HG03354 (cell line): ENCODE results near the gene FAM180A.
"Not testable (repeated sequence)": the region's sequence is repeated elsewhere in the genome, so short reads cannot be mapped to it uniquely, and the experiment has no call there.

ENCODE experiments used
- ATAC-seq: cut with Tn5 transposase; IDR thresholded peaks from one replicate; pipeline ENCODE4 v1.9.1; 2021; ENCODE audit warnings: mild to moderate bottlenecking; ENCODE audit not compliant: unreplicated experiment, poor library complexity, severe bottlenecking

Gene FAM180A

GRCh38 chr7:135748770-135749169 is at the start of gene FAM180A:
Gene FAM180A, minus strand, starts transcription at chr7:135748813. Its CDS starts 233 bp downstream, at chr7:135748580.
- no peak for ATAC-seq

DNA sequence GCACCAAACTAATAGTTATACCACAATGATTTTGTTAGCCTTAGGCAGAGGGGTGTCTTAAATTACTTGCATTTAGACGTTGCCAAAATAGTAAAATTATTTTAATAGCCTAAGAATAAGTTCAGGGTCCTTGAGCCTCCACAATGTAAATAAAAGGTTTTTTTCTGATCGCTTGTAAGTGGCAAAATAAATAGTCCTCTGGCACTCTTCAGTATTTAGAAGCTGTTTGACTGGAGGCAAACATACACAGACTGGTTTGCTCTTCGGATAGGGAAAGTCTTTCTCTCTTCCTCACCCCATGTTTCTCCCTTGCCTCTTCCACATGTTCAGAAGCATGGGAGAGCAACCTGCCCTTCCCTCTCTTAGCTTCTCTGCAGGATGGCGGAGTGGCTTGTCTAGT is 49.5 kb upstream of the FAM180A start:
- ATAC-seq, result no peak

DNA sequence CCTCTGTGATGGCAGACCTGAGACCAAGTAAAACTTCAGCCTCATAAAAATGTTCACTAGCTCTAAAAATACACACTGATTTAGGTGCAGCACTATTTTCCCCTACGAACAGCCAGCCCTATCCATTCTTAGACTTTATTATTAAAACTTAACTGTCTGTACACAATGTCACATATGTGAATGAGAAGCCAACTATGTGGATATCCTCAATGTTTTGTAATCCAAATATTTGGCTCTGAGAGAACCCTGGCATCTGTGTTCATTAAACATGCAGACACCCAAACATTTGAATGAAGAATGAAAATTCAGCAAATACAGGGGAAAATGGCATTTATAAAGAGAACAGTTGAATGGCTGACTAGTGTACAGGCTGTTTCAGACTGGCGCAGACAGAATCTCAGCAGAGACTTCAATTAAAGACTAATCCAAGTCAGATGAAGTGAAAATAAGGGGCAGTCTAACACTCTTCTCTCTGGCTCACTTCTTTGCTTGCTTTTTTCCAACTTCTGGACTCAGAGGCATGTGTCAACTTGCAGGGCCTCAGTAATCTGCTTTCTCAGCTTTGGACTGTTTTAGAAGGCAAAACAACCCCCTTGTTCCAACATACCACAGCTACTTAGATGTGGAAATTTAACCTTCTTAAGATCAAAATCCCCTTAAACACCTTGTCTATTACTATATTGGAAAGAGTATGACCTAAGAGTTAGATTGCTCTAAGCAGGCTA is 47.4 kb upstream of the FAM180A start:
- no peak for ATAC-seq

GRCh38 chr7:135793841-135794240 is 45.2 kb upstream of the FAM180A start:
- no peak for ATAC-seq

- ATAC-seq, result no peak
These were observed 44.3 kb upstream of the FAM180A start for GRCh38 chr7:135792866-135793265.

- no peak for ATAC-seq
These were observed 43.7 kb upstream of the FAM180A start for GRCh38 chr7:135792363-135792668.

DNA sequence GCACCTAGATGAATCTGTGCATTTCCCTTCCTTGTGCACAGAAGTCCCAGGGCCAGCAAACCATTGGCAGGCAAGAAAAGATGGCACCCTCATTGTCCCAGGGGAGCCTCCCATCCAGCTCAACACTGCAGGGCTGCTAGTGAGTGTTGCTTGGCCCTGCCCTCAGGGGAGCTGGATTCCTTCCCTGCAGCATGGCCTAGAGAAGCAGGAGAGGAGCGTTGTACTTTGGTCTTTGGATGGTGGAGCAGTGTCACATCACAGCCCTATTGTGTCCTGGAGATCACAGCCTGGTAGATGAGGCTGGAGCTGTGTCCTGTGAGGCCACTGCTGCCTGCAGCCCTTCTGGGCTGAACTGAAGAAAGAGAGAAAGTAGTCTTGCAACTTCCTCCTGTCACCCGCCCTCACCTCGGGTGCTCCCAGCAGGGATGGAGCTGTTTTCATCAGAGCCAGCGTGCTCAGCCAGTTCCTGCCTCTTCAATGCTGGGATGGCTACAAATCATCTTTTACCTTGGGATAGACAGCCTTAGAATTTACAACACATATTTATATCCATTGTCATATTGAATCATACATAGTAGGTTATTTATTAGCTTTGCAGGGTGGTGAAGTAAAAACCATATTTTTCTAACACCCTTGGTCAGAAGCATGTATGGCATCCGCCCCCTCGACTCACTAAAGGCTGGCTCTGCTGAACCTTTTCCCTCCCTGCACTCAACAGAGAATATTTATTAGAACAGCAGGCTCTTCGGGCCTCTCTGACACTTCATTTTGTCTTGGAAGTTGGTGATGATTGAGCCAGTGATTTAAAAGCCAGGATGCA is 43.1 kb upstream of the FAM180A start:
- ATAC-seq, result no peak

GRCh38 chr7:135790371-135790977 is 41.9 kb upstream of the FAM180A start:
- ATAC-seq, result no peak

GRCh38 chr7:135789956-135790355 is 41.3 kb upstream of the FAM180A start:
- no peak for ATAC-seq

- no peak for ATAC-seq
These were observed 40.8 kb upstream of the FAM180A start for GRCh38 chr7:135789431-135789830.

GRCh38 chr7:135786911-135787310 is 38.3 kb upstream of the FAM180A start:
- no peak for ATAC-seq

DNA sequence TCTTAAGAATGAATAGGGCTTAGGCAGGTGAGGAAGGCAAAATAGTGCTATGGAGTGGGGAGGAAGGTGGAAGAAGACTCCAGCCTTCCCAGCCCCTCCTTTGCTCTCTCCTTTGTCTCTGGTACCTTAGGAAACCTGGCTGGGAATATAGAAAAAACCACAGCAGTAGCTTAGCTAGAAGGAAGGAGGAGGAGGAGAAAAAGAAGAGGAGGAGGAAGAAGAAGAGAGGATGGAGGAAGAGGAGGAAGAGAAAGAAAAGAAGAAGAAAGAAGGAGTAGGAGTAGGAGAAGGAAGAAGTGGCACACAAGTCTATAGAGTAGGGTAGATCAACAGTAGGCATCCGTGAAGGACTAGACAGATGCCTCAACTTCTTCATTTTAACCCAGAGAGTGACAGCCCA is 36.5 kb upstream of the FAM180A start:
- no peak for ATAC-seq

DNA sequence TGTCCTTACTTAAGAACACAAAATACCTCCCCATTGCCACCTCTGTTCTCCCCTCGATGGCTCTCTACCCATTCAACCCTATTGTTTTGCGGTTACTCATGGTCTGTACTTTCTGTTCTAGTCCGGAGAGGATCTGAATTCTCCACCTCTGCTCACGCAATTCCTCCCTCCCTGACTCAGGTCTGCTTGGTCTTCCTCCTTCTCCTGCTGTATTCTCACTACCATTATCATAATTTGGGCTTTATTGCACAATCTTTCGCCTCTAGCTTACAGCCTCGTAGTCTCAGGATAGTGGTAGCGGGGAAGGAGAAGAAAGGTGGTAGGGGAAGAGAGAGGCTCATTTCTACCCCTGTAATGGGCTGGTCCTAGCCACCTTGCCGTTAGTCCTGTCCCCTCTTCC is 35.4 kb upstream of the FAM180A start:
- no peak for ATAC-seq

GRCh38 chr7:135782801-135783200 is 34.2 kb upstream of the FAM180A start:
- ATAC-seq, result no peak

DNA sequence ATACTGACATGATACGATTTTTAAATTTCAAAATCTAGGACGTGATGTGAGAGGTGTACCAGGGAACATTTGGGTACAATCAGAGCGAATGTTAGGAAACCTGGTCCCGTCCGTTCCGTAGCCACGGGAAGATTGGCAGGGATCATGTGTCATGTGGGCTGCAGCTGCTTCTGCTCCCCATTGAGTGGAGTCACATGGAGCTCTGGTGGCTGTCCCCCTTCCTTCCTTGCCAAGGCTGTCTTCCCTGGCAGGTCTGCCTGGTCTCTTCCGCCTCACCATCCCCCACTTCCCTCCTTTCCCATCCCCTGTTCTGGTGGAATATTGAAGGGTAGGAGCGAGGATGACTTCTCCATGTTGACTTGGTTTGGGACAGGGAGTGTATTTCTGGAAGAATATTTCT is 33.8 kb upstream of the FAM180A start:
- no peak for ATAC-seq

DNA sequence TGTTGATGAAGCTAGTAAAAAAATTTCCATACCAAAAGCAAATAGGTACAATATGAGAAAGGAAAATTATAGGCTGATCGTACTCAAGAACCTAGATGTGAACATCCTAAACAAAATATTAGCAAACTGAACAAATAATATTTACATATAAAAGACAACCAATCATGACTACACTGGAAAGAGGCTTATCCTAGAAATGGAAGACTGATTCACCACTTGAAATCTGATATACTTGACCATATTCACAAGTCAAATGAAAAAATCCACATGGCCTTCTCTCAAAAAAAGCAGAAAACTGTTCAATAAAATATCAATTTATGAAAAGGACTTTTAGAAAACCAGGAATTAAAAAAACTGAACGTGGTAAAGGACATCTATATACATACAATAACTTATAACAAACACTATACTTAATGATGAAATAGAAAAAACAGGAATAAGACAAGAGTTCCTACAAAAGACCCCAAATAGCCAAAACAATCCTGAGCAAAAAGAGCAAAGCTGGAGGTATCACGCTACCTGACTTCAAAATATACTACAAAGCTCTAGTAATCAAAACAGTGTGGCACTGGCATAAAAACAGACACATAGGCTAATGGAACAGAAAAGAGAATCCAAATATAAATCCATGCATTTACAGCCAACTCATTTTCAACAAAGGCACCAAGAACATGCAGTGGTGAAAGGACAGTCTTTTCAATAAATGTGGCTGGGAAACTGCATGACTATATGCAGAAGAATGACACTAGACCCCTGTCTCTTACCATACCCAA is 29.2 kb upstream of the FAM180A start:
- no peak for ATAC-seq

- ATAC-seq, result not testable (repeated sequence)
These were observed 27.3 kb upstream of the FAM180A start for GRCh38 chr7:135775915-135776314.

GRCh38 chr7:135775230-135775629 is 26.6 kb upstream of the FAM180A start:
- no peak for ATAC-seq

GRCh38 chr7:135774284-135774683 is 25.7 kb upstream of the FAM180A start:
- ATAC-seq, result no peak

GRCh38 chr7:135773464-135773863 is 24.9 kb upstream of the FAM180A start:
- ATAC-seq, result no peak
